Activated naive CD4-positive, alpha-beta T cell treated with anti-CD3 and anti-CD28 coated beads for 36 hours (primary cell): ENCODE measurements around the gene OTOF. TPM values are rescaled to one million over a fixed set of nuclear protein-coding genes. Genes with fewer than 3 reads are reported as not detected.

Experiments
- CTCF ChIA-PET: fragments of 350-600 bp; sonication (Branson Sonifier 250); formaldehyde crosslinking; loops from one replicate; lab custom pipeline; 2021; ENCODE audit warnings: antibody characterized with exemption; lab: Charles Lee
- DNase-seq: peaks from one replicate; pipeline ENCODE4 v3.0.0-alpha.2; 2020
- H3K27ac Mint-ChIP-seq: one replicate; pipeline ENCODE4 v1.8.0; 2021; ENCODE audit warnings: mild to moderate bottlenecking, mixed read lengths
- H3K27me3 Mint-ChIP-seq: one replicate; pipeline ENCODE4 v1.8.0; 2021; ENCODE audit warnings: low read depth, mixed read lengths
- H3K36me3 Mint-ChIP-seq: one replicate; pipeline ENCODE4 v1.8.0; 2021; ENCODE audit warnings: low read depth, mixed read lengths
- H3K4me1 Mint-ChIP-seq: one replicate; pipeline ENCODE4 v1.8.0; 2021; ENCODE audit warnings: low read depth, mixed read lengths
- H3K4me3 Mint-ChIP-seq: one replicate; pipeline ENCODE4 v1.8.0; 2021; ENCODE audit warnings: mild to moderate bottlenecking, moderate library complexity, mixed read lengths
- H3K9me3 Mint-ChIP-seq: one replicate; pipeline ENCODE4 v1.8.0; 2021; ENCODE audit warnings: mixed read lengths
- intact Hi-C: fragments of 100-400 bp; cut with micrococcal nuclease; formaldehyde crosslinking; loops from one replicate; pipeline ENCODE4 v1.15.1; 2023
- total RNA-seq, 2 experiments: library from RNA; stranded (reverse); gene quantifications; one replicate each; pipeline ENCODE4 v1.2.3, GENCODE V29; 2021

Gene OTOF
- total RNA-seq, 2 experiments from 2014 or later, result 0.45 to 0.52 TPM

DNA sequence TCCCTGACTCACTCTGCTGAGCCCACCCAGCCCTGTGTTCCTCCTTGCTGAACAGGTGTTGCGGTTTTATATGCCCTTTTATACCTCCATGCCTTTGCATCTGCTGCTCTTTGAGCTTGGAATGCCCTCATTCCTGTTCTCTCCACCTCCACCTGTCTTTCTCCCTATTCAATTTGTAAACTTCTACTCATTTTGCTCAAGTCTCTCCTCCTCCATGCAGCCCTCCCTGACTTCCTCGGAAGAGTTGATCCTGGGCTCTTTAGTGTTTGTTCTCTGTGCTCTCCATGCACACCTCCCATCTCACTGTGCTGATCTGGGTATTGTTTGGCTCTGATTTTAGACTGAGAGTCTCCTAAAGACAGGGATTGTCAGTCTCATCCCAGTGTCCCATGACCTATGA is 7.2 kb upstream of the OTOF start:
- H3K27me3 Mint-ChIP-seq, result no peaks in the 10 kb centered on the region
- no peak overlapping the region for H3K4me3 Mint-ChIP-seq
- CTCF ChIA-PET, result no interaction called here
- intact Hi-C loops, result no loop called here
- H3K9me3 Mint-ChIP-seq, result no peaks in the 10 kb centered on the region
- no peak for DNase-seq
- no peaks in the 10 kb centered on the region for H3K36me3 Mint-ChIP-seq
- H3K4me1 Mint-ChIP-seq, result no peaks in the 10 kb centered on the region
- no peak overlapping the region for H3K27ac Mint-ChIP-seq

DNA sequence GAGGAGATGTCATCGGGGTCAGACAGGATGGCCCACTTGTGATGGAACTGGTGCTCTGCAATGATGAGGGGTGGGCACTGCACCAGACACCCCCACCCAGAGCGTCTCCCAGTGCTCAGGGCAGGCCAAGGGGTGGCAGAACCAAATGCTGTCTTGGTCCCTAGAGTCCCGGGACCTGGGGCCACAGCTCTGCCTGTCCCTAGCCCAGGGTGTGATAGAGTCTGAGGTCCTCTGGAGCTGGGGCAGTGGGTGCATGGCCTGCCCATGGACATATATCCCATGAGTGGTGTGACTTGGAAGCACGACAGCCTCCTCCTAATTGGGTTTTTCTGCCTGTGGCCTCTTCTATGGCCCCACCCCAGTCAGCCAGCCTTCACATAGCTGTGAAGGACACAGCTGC is 6.7 kb upstream of the OTOF start:
- Mint-ChIP-seq H3K9me3 (no peaks in the 10 kb centered on the region), H3K27me3 (no peaks in the 10 kb centered on the region), H3K4me3 (no peak overlapping the region), H3K27ac (no peak overlapping the region), H3K36me3 (no peaks in the 10 kb centered on the region), H3K4me1 (no peaks in the 10 kb centered on the region)
- DNase-seq, result no peak
- CTCF ChIA-PET, result no interaction called here
- intact Hi-C loops, result no loop called here

DNA sequence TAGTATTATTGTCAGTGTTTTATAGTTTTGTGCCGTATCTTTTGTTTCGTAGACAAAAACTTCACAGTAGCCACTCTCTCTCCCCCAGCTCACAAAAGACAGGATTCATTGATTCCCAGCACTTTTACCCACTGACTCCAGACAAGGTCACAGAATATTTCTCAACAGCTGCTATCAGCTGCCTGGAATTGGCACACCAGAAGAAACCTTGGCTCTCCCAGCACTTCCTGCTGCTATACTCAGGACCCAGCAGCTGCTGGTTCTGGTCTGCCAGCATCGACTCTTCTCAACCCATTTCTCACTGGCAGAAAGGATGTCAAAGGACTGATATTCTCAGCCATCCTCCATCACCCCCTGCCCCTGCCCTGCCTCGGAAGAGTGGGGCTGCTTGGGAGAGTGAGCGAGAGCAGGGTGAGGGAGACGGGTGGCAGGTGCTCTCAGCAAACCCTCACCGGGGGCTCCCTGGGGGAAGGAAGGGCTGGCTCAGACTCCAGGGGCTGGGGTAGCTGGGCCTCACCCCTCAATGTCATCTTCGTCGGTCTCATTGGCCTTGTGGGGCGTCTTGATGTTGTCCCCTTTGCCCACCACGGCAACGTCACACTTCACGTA is 6.1 kb upstream of the OTOF start:
- no peak overlapping the region for H3K4me3 Mint-ChIP-seq
- H3K36me3 Mint-ChIP-seq, result no peaks in the 10 kb centered on the region
- no peaks in the 10 kb centered on the region for H3K27me3 Mint-ChIP-seq
- no peak overlapping the region for H3K27ac Mint-ChIP-seq
- intact Hi-C loops, result no loop called here
- H3K4me1 Mint-ChIP-seq, result no peaks in the 10 kb centered on the region
- no peak for DNase-seq
- H3K9me3 Mint-ChIP-seq, result no peaks in the 10 kb centered on the region
- CTCF ChIA-PET, result no interaction called here

DNA sequence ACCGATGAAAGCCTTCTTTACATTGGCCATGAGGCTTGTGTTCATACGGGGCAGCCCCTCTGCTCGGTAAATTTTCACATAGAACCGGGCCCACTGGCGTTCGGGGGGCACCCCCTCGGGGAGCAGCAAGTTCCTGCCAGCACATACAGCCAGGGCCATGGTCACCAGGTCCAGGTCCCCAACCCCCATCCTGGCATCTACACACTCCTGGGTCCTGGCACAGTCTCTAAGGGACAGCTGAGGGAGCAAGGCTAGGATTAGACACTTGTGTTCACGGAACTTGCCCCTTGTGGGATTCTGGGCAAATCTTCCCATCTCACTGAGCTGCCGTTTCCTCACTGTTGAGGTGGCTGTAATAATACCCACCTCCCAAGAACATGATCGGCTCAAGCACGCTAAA is 5.6 kb upstream of the OTOF start:
- H3K27me3 Mint-ChIP-seq, result no peaks in the 10 kb centered on the region
- no peaks in the 10 kb centered on the region for H3K4me1 Mint-ChIP-seq
- DNase-seq, result no peak
- intact Hi-C loops, result no loop called here
- H3K4me3 Mint-ChIP-seq, result no peak overlapping the region
- H3K27ac Mint-ChIP-seq, result no peak overlapping the region
- no peaks in the 10 kb centered on the region for H3K36me3 Mint-ChIP-seq
- H3K9me3 Mint-ChIP-seq, result no peaks in the 10 kb centered on the region
- CTCF ChIA-PET, result no interaction called here

DNA sequence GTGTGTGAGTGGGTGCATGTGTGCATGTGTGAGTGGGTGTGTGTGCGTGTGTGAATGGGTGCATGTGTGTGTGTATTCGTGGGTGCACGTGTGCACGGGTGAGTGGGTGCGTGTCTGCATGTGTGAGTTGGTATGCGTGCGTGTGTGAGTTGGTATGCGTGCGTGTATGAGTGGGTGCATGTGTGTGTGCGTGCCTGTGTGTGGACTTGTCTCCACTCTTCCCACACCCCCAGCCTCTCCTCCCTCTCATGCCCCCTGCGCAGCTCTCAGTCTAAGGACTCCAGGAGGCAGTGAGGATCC is 5.1 kb upstream of the OTOF start:
- Mint-ChIP-seq H3K9me3 (no peaks in the 10 kb centered on the region), H3K36me3 (no peaks in the 10 kb centered on the region), H3K4me3 (no peak overlapping the region), H3K27ac (no peak overlapping the region), H3K27me3 (no peaks in the 10 kb centered on the region), H3K4me1 (no peaks in the 10 kb centered on the region)
- intact Hi-C loops, result no loop called here
- CTCF ChIA-PET, result no interaction called here
- DNase-seq, result no peak

DNA sequence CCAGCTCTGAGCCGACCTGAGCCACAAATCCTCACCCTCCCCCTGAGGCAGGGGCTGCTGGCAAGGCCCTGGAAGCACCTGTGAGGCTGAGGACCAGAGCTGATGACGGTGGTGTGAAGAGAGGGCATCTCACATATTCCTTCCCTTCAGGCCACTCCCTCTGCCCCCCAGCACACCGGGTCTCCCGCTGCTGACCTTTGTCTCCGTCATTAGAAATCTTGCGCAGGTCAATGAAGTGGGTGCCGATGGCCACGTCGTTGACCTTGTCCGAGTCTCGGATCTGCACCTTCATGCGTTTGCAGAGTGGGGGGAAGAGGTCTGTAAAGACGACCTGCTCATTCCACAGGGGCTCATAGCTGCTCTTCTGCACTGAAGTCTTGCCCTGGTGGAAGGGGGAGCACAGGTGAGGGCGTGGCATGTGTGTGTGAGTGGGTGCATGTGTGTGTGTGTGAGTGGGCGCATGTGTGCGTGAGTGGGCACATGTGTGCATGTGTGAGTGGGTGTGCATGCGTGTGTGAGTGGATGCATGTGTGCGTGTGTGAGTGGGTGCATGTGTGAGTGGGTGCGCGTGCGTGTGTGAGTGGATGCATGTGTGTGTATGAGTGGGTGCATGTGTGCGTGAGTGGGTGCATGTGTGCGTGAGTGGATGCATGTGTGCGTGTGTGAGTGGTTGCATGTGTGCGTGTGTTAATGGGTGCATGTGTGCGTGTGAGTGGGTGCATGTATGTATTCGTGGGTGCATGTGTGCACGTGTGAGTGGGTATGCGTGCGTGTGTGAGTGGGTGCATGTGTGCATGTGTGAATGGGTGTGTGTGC is 4.5 kb upstream of the OTOF start:
- DNase-seq, result no peak
- CTCF ChIA-PET, result no interaction called here
- Mint-ChIP-seq H3K36me3 (no peaks in the 10 kb centered on the region), H3K4me3 (no peak overlapping the region), H3K4me1 (peaks cover 3% of the 10 kb centered on the region), H3K27me3 (no peaks in the 10 kb centered on the region), H3K27ac (no peak overlapping the region), H3K9me3 (no peaks in the 10 kb centered on the region)
- intact Hi-C loops, result no loop called here

DNA sequence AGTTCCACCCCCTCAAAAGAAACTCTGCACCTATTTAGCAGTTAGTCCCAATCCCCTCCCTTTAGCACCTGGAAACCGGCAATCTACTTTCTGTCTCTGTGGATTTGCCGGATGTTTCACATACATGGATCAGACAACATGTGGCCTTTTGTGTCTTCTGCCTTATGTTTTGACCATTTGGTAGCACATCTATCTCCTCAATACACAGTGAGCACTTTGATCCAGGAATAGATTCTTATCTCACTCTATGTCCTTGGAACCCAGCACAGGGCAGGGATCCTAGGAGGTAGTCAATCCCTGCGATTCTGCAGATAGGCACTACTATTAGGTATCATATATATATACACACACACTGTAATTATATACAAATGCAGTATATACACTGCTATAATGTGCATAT is 3.8 kb upstream of the OTOF start:
- H3K4me1 Mint-ChIP-seq, result peaks cover 3% of the 10 kb centered on the region
- DNase-seq, result no peak
- H3K27me3 Mint-ChIP-seq, result no peaks in the 10 kb centered on the region
- H3K4me3 Mint-ChIP-seq, result no peak overlapping the region
- CTCF ChIA-PET, result no interaction called here
- intact Hi-C loops, result no loop called here
- H3K36me3 Mint-ChIP-seq, result no peaks in the 10 kb centered on the region
- no peaks in the 10 kb centered on the region for H3K9me3 Mint-ChIP-seq
- H3K27ac Mint-ChIP-seq, result no peak overlapping the region

DNA sequence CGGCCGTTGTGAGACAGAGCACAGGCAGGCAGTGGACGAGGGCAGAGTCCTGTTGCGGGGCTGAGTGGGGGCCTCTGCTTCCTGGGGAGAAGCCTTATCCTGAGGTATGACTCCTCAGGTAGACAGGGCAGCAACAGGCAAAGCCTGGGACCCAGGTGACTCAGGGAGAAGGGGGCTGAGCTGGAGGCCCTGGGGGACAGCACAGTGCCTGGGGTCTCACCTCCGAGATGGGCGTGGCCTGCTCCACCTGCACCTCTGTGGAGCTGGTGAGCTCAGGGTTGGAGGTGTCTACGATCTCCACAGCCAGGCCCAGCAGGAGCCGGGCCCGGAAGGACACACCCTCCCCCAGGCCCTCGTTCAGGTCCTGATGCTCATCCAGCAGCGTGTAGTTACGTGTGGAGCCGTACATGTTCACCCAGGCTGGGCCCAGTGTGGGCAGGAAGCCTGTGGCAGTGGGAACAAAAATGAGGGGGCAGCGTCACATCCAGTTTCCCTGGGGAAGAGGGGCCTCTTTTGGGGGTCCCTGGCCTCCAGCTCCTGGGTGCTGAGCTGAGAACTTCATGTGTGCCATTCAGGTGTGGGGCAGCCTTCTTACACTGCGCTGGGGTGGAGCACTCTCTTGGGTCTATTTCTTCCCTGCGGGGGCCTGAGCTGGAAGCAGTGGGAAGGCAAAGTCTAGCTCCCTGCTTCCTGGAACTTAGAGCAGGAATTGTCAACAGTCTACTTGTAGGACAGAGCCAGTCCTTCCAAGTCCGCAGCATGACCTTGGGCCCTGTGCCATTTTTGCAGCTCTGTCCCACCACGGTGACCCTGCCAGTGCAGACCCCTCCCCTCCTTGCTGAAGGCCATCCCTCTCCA is 2.9 kb upstream of the OTOF start:
- no peaks in the 10 kb centered on the region for H3K27me3 Mint-ChIP-seq
- no peak overlapping the region for H3K27ac Mint-ChIP-seq
- CTCF ChIA-PET, result no interaction called here
- no peaks in the 10 kb centered on the region for H3K9me3 Mint-ChIP-seq
- H3K4me1 Mint-ChIP-seq, result peaks cover 3% of the 10 kb centered on the region
- intact Hi-C loops, result no loop called here
- H3K4me3 Mint-ChIP-seq, result no peak overlapping the region
- DNase-seq, result no peak
- no peaks in the 10 kb centered on the region for H3K36me3 Mint-ChIP-seq

DNA sequence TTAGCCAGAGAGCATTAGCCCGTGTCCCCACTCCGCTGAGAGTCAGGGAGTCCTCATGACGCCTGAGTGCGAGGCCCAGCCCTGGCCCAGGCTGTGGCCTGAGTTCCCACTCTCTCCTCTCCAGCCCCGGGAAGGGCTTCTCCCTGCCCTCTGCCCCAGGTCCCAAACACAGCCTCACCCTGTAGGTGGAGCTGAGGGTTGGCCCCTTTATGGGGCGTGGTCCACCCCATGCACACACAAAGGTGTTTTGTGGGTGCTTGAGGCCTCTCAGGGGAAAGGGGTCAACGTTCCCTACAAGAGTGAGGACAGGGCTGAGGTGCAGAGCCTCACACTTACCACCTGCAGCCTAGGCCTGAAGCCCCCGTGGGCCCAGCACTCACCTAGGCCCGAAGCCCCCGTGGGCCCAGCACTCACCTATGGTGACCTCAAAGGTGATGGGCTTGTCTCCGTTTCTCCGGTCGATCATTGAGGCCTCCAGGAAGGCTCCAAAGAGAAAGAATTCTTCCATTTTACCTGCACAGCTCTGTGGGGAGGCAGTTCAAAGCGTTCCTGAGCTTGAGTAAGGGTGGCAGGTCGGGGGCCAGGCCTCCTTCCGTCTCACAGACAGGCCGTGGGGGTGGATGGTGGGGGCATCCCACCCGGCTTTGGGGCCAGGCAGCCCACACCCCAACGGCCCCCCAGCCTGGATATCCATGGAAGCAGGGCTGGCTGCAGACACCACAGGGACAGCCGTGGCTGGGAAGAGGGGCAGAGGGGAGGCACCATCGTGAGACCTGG is 2.1 kb upstream of the OTOF start:
- H3K4me1 Mint-ChIP-seq, result peaks cover 3% of the 10 kb centered on the region
- H3K36me3 Mint-ChIP-seq, result no peaks in the 10 kb centered on the region
- no peaks in the 10 kb centered on the region for H3K27me3 Mint-ChIP-seq
- CTCF ChIA-PET, result interaction anchor here (0.5 kb wide), 1 partner anchor 19 kb away, joined by 3 read pairs; no protein-coding TSS in a partner anchor
- DNase-seq, result no peak
- H3K9me3 Mint-ChIP-seq, result no peaks in the 10 kb centered on the region
- intact Hi-C loops, result no loop called here
- H3K27ac Mint-ChIP-seq, result no peak overlapping the region
- H3K4me3 Mint-ChIP-seq, result no peak overlapping the region

DNA sequence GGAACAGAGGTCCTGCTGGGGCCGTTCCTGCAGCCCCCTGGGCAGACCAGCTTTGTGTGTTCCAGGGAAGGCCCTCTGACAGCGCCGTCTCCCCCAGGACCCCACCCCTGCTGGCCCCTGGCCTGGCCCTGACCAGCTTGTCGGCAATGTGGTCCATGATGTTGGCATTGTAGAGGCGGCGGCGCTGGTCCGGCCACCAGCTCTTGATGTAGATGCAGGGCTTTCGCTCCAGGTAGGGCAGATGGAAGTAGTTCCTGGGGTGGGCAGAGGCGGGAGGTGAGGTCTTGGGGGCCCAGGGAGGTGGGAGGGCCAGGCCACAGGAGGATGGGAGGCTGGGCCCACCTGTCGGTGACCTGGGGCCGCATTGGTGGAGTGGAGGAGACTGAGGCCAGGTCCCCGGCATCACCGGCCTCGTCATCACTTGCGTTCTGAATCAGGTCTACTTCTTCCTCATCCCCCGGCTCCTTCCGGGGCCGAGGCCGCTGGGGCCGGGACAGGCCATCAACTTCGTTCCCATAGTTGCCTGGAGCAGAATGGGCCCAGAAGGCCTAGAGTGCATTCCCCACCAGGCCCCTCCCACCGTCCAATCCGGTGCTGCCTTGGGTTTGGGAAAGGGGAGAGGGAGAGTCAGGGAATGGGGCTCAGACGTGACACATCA is 1.3 kb upstream of the OTOF start:
- no peaks in the 10 kb centered on the region for H3K27me3 Mint-ChIP-seq
- peaks cover 3% of the 10 kb centered on the region for H3K4me1 Mint-ChIP-seq
- DNase-seq, result no peak
- H3K9me3 Mint-ChIP-seq, result no peaks in the 10 kb centered on the region
- intact Hi-C loops, result no loop called here
- H3K27ac Mint-ChIP-seq, result no peak overlapping the region
- no peak overlapping the region for H3K4me3 Mint-ChIP-seq
- CTCF ChIA-PET, result no interaction called here
- no peaks in the 10 kb centered on the region for H3K36me3 Mint-ChIP-seq

DNA sequence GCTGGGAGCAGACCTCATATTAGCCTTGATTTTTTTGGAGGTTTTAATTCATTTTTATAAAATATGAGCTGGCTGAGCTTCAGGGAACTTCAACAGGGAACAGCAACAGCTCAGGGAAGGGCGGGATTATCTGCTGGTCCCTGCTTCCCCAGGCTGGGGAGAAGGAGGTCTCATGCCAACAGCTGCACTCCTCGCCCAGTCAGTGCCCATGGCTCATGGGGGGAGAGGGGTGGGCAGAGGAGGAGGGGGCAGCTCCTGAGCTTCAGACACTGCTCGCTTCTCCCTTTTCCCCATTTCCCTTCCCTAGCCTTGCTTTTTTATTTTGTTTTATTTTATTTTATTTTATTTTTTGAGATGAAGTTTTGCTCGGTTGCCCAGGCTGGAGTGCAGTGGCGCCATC is 442 bp upstream of the OTOF start:
- Mint-ChIP-seq H3K27me3 (no peaks in the 10 kb centered on the region), H3K36me3 (no peaks in the 10 kb centered on the region), H3K4me1 (peaks cover 3% of the 10 kb centered on the region), H3K4me3 (no peak overlapping the region), H3K27ac (no peak overlapping the region), H3K9me3 (no peaks in the 10 kb centered on the region)
- CTCF ChIA-PET, result interaction anchor here (1.3 to 1.5 kb wide), 3 partner anchors 9 to 100 kb away, joined by 3 to 5 read pairs (median 4); no protein-coding TSS in a partner anchor
- intact Hi-C loops, result no loop called here
- DNase-seq, result no peak
